ENCODE results near the gene POLR2M. TPM values are rescaled to one million over a fixed set of nuclear protein-coding genes. Genes with fewer than 3 reads are reported as not detected.

Gene POLR2M
- total RNA-seq, 1 donor from 2014 or later: 47.1 TPM

DNA sequence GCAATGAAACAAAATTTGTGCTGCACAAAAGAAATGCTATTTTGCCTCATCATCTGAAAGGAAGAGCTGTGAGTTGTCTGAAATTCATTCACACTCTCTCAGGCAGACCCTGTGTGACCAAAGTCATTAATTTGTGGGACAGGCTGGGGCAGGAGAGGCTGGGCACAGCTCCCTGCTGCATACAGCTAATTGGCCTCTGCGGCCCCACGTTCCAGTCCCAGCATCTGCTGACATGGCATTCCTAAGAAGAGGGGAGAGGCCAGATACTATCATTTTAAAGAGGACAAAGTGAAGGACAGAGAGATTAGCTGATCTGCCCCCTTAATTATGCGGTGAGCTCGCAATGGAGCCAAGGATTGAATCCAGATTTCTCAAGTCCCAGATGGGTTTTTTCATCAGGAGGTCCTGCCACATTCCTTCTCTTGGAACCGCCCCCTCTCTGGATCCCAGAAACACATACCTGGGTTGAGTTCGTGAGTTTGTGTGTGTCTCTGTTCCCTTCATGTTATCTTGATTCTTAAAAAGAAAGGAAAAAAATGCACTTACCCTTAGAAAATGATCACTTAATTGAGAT is 25.1 kb downstream of the POLR2M start:
- ATAC-seq (ENCODE audit: poor library complexity) (no peak), DNase-seq (no peak)
- intact Hi-C loops (cut with DNase I): loop anchor here (5.0 kb wide), 1 partner anchor 131 kb away; no protein-coding TSS in a partner anchor

DNA sequence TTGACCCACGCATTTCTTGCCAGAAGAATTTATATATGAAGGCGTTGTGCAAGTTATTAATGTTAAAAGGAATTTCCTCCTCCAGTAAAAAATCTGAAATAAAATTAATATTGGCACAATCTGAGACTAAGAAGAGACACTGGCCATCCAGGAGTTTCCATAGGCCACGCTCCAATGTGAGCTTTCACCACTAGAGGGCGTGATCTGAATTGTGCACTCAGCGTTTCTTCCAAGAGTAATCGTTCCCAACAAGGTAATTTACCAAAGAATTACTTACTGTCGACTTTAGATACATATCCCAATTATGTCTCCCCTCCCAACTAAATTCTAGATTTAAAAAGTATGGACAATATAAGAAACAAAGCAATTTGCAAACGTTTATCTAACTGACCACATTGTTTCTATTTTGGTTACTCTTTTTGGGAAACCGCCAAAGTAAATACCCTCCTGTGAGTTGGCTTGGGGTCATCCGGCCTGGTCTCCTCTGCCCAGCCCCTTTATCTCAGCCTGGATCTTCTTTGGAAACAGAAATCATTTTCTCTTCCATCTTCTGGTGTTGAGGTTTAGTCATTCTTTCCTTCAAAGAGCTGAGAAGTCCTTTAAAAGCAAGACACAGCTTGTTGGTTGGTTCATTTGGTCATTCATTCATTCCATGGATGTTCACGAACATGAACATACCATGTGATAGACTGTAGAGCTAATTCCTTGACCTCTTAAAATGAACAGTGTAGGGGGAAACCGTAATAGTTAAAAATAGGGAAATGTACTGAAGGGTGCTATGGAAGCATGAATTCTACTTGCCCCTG is 26.2 kb downstream of the POLR2M start:
- ATAC-seq (ENCODE audit: poor library complexity): peak; percentile 78
- intact Hi-C loops (cut with DNase I): loop anchor here (5.0 kb wide), 1 partner anchor 130 kb away; no protein-coding TSS in a partner anchor
- DNase-seq: no peak

GRCh38 chr15:57734860-57735259 is 28.3 kb downstream of the POLR2M start:
- DNase-seq: no peak
- intact Hi-C loops (cut with DNase I): loop anchor here (5.0 kb wide), 1 partner anchor 127 kb away; no protein-coding TSS in a partner anchor
- no peak for ATAC-seq (ENCODE audit: poor library complexity)

GRCh38 chr15:57735431-57735830 is 28.9 kb downstream of the POLR2M start:
- ATAC-seq (ENCODE audit: poor library complexity) (no peak), DNase-seq (no peak)
- intact Hi-C loops (cut with DNase I): no loop called here

GRCh38 chr15:57735891-57736290 is 29.4 kb downstream of the POLR2M start:
- intact Hi-C loops (cut with DNase I): no loop called here
- no peak for DNase-seq
- ATAC-seq (ENCODE audit: poor library complexity): no peak

- intact Hi-C loops (cut with DNase I): no loop called here
- ATAC-seq (ENCODE audit: poor library complexity): no peak
Observed at GRCh38 chr15:57736591-57736990, 30.1 kb downstream of the POLR2M start.

GRCh38 chr15:57738734-57739237 is 32.3 kb downstream of the POLR2M start:
- intact Hi-C loops (cut with DNase I): no loop called here
- no peak for ATAC-seq (ENCODE audit: poor library complexity)
- DNase-seq: no peak

More at GRCh38 chr15:57736591-57736990, 30.1 kb downstream of the POLR2M start:
- no peak for DNase-seq

DNA sequence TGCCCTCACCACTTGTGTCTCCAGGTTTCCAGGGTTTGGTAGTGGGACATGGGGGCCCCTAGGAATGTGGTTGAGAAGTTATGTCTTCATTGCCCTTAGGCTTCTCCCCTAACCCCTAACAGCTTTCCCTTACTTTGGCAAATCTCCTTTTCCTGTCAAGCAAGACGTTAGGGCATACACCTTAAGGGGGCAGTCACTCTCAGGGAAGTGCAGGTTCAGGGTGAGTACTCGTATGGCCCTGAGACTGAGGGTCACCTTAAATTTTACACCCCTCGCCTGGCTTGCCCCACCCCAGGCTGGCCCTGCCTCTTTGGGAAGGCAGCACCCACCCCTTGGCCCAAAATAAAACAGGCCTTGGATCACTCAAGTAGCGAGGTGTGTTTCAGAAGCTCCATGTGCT is 33.5 kb downstream of the POLR2M start:
- intact Hi-C loops (cut with DNase I): no loop called here
- no peak for ATAC-seq (ENCODE audit: poor library complexity)
- DNase-seq: no peak

DNA sequence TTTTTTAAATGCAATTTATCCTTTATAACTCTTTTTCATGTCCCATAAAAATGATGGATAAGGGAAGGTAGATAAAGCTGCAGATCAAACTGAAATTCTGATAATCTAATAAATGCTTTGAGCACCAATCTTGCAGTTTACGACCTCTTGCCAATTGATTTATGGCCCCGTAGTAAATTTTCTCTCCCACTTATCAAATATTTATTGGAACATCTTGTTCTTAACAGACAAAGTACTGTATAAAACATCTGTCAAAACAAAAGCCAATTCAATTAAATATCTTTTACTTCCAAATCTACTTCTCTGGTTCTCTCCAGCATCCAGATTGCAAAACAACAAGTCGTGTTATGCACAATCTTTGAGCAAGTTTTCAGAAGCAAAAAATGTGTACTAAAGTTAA is 34.6 kb downstream of the POLR2M start:
- intact Hi-C loops (cut with DNase I): no loop called here
- no peak for ATAC-seq (ENCODE audit: poor library complexity)
- no peak for DNase-seq

DNA sequence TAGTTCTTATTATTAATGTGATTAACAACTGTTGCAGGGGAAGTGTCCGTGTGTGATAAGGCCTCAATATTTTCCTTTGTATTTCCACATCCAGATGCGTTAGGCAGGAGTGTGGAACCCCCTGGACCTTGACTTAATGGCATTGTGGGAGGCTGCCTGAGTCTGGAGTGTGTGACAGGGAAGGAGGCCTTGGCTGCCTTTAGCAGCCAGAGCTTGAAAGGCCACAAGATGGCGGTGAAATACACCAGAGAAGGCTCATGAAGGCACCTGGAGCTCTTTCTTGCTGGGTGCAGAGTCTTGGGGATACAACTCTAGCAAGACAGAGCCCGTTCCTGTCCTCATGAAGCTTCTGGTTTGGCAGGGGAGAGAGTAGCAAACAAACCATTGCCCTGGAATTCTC is 36.9 kb downstream of the POLR2M start:
- ATAC-seq (ENCODE audit: poor library complexity): no peak
- DNase-seq: no peak
- intact Hi-C loops (cut with DNase I): no loop called here

GRCh38 chr15:57746786-57747185 is 40.3 kb downstream of the POLR2M start:
- DNase-seq: no peak
- intact Hi-C loops (cut with DNase I): no loop called here
- ATAC-seq (ENCODE audit: poor library complexity): no peak

GRCh38 chr15:57747206-57747896 is 40.8 kb downstream of the POLR2M start:
- peak; percentile 53 for DNase-seq
- intact Hi-C loops (cut with DNase I): no loop called here
- peak; percentile 52 for ATAC-seq (ENCODE audit: poor library complexity)

DNA sequence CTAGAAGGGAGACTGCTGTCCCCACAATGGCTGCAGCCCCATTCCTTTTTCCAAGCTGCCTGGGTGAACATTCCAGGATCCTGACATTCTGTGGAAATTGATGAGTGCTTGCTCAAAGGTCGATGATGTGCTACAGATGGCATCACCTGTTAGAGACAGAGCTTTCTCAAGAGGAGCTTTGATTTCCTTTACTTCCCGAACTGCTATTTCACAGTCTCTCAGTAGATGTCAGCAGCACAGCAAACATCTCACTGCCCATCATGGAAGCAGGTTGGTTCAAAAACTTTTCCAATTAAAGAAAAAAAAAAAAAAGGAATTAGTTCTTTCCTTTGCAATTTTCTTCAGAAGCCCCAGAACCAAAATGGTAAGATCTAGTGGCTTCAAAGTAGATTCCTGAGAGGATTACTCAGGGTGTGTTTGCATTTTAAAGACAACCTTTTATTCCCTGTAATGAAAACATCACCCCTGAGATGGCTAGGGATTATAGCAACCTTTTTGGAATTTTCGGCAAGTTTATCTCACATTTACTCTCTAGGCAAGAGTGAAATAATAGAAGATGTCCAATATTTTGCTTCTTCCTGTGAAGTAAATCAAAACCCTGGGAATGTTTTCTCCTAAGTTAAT is 44.8 kb downstream of the POLR2M start:
- DNase-seq: no peak
- intact Hi-C loops (cut with DNase I): loop anchor here (5.0 kb wide), 2 partner anchors 106 to 316 kb away; partner anchors contain the start of gene ALDH1A2
- ATAC-seq (ENCODE audit: poor library complexity): peak; percentile 60

- intact Hi-C loops (cut with DNase I): loop anchor here (5.0 kb wide), 2 partner anchors 105 to 315 kb away; partner anchors contain the start of gene ALDH1A2
- DNase-seq: peak; percentile 63
- ATAC-seq (ENCODE audit: poor library complexity): peak; percentile 85
Observed at GRCh38 chr15:57752436-57752835, 45.9 kb downstream of the POLR2M start.

DNA sequence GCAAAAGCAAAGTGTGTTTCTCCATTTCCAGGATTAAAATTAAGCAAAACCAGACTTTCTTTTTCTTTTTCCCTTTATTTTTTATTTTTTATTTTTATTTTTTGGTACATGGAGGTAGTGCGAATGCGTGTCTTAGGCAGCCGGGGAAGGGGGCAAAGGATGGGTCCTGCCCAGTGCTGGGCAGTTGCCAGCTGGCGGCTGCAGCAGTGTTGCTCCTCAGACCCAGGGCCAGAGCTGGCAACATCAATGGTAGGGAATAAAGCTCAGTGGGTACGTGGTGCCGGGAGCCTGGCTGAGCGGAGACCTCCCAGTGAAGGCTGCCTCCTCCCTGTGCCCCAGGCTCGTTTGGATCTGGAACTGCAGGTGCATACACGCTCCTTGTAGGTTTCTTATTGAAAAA is 46.3 kb downstream of the POLR2M start:
- ATAC-seq (ENCODE audit: poor library complexity) (no peak), DNase-seq (no peak)
- intact Hi-C loops (cut with DNase I): loop anchor here (5.0 kb wide), 2 partner anchors 104 to 314 kb away; partner anchors contain the start of gene ALDH1A2

- ATAC-seq (ENCODE audit: poor library complexity) (no peak), DNase-seq (no peak)
- intact Hi-C loops (cut with DNase I): no loop called here
Observed at GRCh38 chr15:57756466-57756865, 50.0 kb downstream of the POLR2M start.

DNA sequence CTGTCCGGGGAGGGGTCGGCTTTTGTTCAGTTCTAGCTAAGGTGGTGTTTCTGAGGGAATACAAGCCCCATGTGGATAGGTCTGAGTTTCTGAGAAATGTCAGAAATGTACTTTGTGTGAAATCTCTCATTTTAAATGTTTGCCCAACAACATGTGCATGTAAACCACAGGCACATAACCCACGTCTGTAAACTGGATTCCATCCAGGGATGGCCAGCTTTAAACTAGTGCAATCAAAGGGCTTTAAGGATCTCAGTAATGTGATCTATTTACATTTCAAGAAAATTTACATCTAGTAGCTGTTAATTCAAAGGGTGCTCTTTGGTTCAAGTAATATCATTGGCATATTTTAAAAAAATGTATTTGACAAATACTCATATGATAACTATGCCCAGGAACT is 52.0 kb downstream of the POLR2M start:
- no peak for DNase-seq
- intact Hi-C loops (cut with DNase I): no loop called here

DNA sequence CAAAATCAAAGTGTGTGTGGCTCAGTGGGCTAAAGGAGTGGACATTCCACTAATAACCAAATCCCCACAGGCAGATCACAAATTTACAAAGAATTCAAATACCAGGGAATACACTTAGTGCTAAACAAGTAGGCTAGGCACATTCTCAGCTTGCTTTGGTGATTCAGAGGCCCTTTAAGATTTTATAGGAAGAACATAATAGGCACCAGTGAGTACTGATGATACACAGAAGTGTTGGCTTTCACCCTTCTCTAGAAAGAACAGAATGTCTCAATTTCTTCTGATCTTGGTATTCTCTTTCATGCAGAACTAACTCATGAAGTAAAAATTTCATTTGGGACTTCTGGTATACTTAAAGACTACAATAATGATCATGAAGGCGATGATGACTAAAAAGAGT is 55.0 kb downstream of the POLR2M start:
- DNase-seq (no peak), ATAC-seq (ENCODE audit: poor library complexity) (no peak)
- intact Hi-C loops (cut with DNase I): no loop called here

More for the DNA sequence above, 52.0 kb downstream of the POLR2M start:
- ATAC-seq (ENCODE audit: poor library complexity): no peak

GRCh38 chr15:57762302-57762701 is 55.8 kb downstream of the POLR2M start:
- ATAC-seq (ENCODE audit: poor library complexity) (no peak), DNase-seq (no peak)
- intact Hi-C loops (cut with DNase I): no loop called here
